OCI-LY7 (cell line): ENCODE data around the gene FRMD7. TPM values are rescaled to one million over a fixed set of nuclear protein-coding genes. Genes with fewer than 3 reads are reported as not detected.

Experiments
- BruUV-seq: library from RNA; stranded (reverse); fragments of 400-500 nt; replicated peaks from 2 replicates; lab custom pipeline; 2021; lab: Mats Ljungman, UMichigan
- CTCF ChIA-PET: fragments of 300-600 bp; sonication (Branson Sonifier 250); formaldehyde crosslinking; loops from one replicate; lab custom pipeline; 2022; ENCODE audit warnings: antibody characterized with exemption; ENCODE audit not compliant: unreplicated experiment; lab: Charles Lee
- POLR2A ChIA-PET: fragments of 300-600 bp; sonication (Branson Sonifier 250); formaldehyde crosslinking; loops from one replicate; lab custom pipeline; 2022; ENCODE audit warnings: antibody characterized with exemption; lab: Charles Lee
- DNase-seq: peaks from one replicate; pipeline ENCODE4 v3.0.0-alpha.2; 2015; ENCODE audit warnings: low spot score
- H2AFZ ChIP-seq: fragments of 200-600 bp; sonication (generic), shearing (Covaris generic); 2 replicates; pipeline ENCODE4 v1.6.1; 2014; ENCODE audit warnings: mild to moderate bottlenecking, antibody characterized with exemption, low read length, moderate library complexity
- H3K27ac ChIP-seq: fragments of 200-600 bp; sonication (generic); 2 replicates; pipeline ENCODE4 v1.5.1; 2014; ENCODE audit warnings: mixed run types, low read depth, mild to moderate bottlenecking, moderate library complexity, low read length, inconsistent platforms; ENCODE audit not compliant: poor library complexity, severe bottlenecking
- H3K36me3 ChIP-seq: fragments of 200-600 bp; sonication (generic); 2 replicates; pipeline ENCODE4 v1.6.1; 2014; ENCODE audit warnings: mild to moderate bottlenecking, antibody characterized with exemption, low read length, moderate library complexity, mixed read lengths; ENCODE audit not compliant: insufficient read depth
- H3K4me1 ChIP-seq: fragments of 200-600 bp; sonication (generic); 2 replicates; pipeline ENCODE4 v1.5.1; 2014; ENCODE audit warnings: mild to moderate bottlenecking, low read length; ENCODE audit not compliant: insufficient read depth, poor library complexity, severe bottlenecking
- H3K4me2 ChIP-seq: fragments of 200-600 bp; sonication (generic); 2 replicates; pipeline ENCODE4 v1.6.1; 2014; ENCODE audit warnings: mild to moderate bottlenecking, low read length
- H3K4me3 ChIP-seq: fragments of 200-600 bp; sonication (generic); 2 replicates; pipeline ENCODE4 v1.5.1; 2014; ENCODE audit warnings: mild to moderate bottlenecking, low read depth, low read length; ENCODE audit not compliant: poor library complexity, severe bottlenecking
- H3K79me2 ChIP-seq: fragments of 200-600 bp; sonication (generic); 2 replicates; pipeline ENCODE4 v1.6.1; 2016; ENCODE audit warnings: low read depth, mild to moderate bottlenecking, low read length, moderate library complexity, mixed read lengths; ENCODE audit not compliant: insufficient read depth
- H3K9me2 ChIP-seq: fragments of 200-600 bp; sonication (generic); 2 replicates; pipeline ENCODE4 v1.6.1; 2016; ENCODE audit warnings: mild to moderate bottlenecking, low read length, mixed read lengths; ENCODE audit not compliant: insufficient read depth
- H3K9me3 ChIP-seq: fragments of 200-600 bp; sonication (generic); 2 replicates; pipeline ENCODE4 v1.6.1; 2014; ENCODE audit warnings: mild to moderate bottlenecking, mixed run types, low read length, mixed read lengths
- H4K20me1 ChIP-seq: fragments of 200-600 bp; sonication (generic); 2 replicates; pipeline ENCODE4 v1.6.1; 2014; ENCODE audit warnings: mild to moderate bottlenecking, antibody characterized with exemption, low read length, moderate library complexity, mixed read lengths; ENCODE audit not compliant: insufficient read depth
- EZH2phosphoT487 ChIP-seq: fragments of 200-600 bp; sonication (generic); IDR thresholded peaks from 2 replicates; pipeline ENCODE4 v1.6.1; 2018; ENCODE audit warnings: low read depth, borderline replicate concordance, mild to moderate bottlenecking, mixed run types, antibody characterized with exemption, low read length, moderate library complexity, mixed read lengths
- intact Hi-C: fragments of 100-400 bp; cut with micrococcal nuclease; formaldehyde crosslinking; loops from one replicate; pipeline ENCODE4 v1.10.0; 2022; ENCODE audit not compliant: unreplicated experiment
- total RNA-seq, 2 experiments: library from RNA; depleted of rRNA in 1 of 2; stranded (reverse); fragments of >200 nt in 1 of 2; shearing (Covaris generic) in 1 of 2; gene quantifications; 2 replicates each; pipeline ENCODE4 v1.2.3, GENCODE V29; 2014 to 2022
- TF ChIP-seq, protein P1 (sequence below): fragments of 200-600 bp; sonication (generic); conservative IDR thresholded peaks from 2 replicates; pipeline ENCODE4 v1.5.1; 2014; ENCODE audit warnings: mild to moderate bottlenecking, antibody characterized with exemption, low read length, moderate library complexity, mixed read lengths

The FRMD7 gene
- total RNA-seq, 2 experiments from 2014 or later, result not detected

GRCh38 chrX:132041015-132041414, 86.8 kb downstream of the FRMD7 start:
- no TSS peak for BruUV-seq
- ChIA-PET POLR2A (interaction anchor here (0.5 kb wide), 1 partner anchor 86 kb away, joined by 3 read pairs; no protein-coding TSS in a partner anchor), CTCF (no interaction called here)
- TF ChIP-seq, protein P1, sequence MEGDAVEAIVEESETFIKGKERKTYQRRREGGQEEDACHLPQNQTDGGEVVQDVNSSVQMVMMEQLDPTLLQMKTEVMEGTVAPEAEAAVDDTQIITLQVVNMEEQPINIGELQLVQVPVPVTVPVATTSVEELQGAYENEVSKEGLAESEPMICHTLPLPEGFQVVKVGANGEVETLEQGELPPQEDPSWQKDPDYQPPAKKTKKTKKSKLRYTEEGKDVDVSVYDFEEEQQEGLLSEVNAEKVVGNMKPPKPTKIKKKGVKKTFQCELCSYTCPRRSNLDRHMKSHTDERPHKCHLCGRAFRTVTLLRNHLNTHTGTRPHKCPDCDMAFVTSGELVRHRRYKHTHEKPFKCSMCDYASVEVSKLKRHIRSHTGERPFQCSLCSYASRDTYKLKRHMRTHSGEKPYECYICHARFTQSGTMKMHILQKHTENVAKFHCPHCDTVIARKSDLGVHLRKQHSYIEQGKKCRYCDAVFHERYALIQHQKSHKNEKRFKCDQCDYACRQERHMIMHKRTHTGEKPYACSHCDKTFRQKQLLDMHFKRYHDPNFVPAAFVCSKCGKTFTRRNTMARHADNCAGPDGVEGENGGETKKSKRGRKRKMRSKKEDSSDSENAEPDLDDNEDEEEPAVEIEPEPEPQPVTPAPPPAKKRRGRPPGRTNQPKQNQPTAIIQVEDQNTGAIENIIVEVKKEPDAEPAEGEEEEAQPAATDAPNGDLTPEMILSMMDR, result no peak
- Histone ChIP-seq H3K27ac (no peak overlapping the region), H3K4me2 (no peak overlapping the region), H2AFZ (no peak overlapping the region), H3K4me1 (no peaks in the 10 kb centered on the region), H3K4me3 (no peak overlapping the region), H3K79me2 (peaks cover 32% of the 10 kb centered on the region; the same call in 1 of the 2 replicates), H3K9me3 (no peaks in the 10 kb centered on the region), H4K20me1 (peaks cover 6% of the 10 kb centered on the region), H3K9me2 (no peaks in the 10 kb centered on the region), H3K36me3 (no peaks in the 10 kb centered on the region)
- intact Hi-C loops, result no loop called here
- no peak for DNase-seq

- intact Hi-C loops, result no loop called here
- Histone ChIP-seq H3K36me3 (no peaks in the 10 kb centered on the region), H4K20me1 (peaks cover 6% of the 10 kb centered on the region), H3K79me2 (peaks cover 41% of the 10 kb centered on the region; the same call in 1 of the 2 replicates), H3K9me3 (no peaks in the 10 kb centered on the region), H3K27ac (no peak overlapping the region), H3K9me2 (no peaks in the 10 kb centered on the region), H3K4me2 (no peak overlapping the region), H3K4me3 (no peak overlapping the region), H2AFZ (no peak overlapping the region), H3K4me1 (peaks cover under 1% of the 10 kb centered on the region)
- ChIA-PET CTCF (no interaction called here), POLR2A (no interaction called here)
- BruUV-seq, result no TSS peak
- TF ChIP-seq, protein P1, result no peak
- DNase-seq, result no peak
Observed at GRCh38 chrX:132040066-132040465, 87.8 kb downstream of the FRMD7 start.

- CTCF ChIA-PET, result no interaction called here
- H3K4me1 ChIP-seq, result peaks cover 15% of the 10 kb centered on the region
- no peak overlapping the region for H3K27ac ChIP-seq
Observed at GRCh38 chrX:132037479-132037993, 90.3 kb downstream of the FRMD7 start.

More at GRCh38 chrX:132037479-132037993, 90.3 kb downstream of the FRMD7 start:
- no peak overlapping the region for H3K4me3 ChIP-seq
- peaks cover 6% of the 10 kb centered on the region; the same call in 1 of the 2 replicates for H4K20me1 ChIP-seq
- no peaks in the 10 kb centered on the region for H3K9me3 ChIP-seq
- no peaks in the 10 kb centered on the region for H3K9me2 ChIP-seq
- peaks cover 40% of the 10 kb centered on the region; the same call in 1 of the 2 replicates for H3K79me2 ChIP-seq
- DNase-seq, result no peak
- intact Hi-C loops, result no loop called here
- no peak overlapping the region for H2AFZ ChIP-seq
- no peaks in the 10 kb centered on the region for H3K36me3 ChIP-seq
- no TSS peak for BruUV-seq
- POLR2A ChIA-PET, result no interaction called here
- TF ChIP-seq, protein P1, result no peak
- no peak for TF ChIP-seq EZH2phosphoT487
- no peak overlapping the region for H3K4me2 ChIP-seq
